ENCODE data around the gene ROR2.
"Not testable (repeated sequence)": the region's sequence is repeated elsewhere in the genome, so short reads cannot be mapped to it uniquely, and the experiment has no call there.

Gene ROR2

GRCh38 chr9:91678807-91679580 lies 271.0 kb downstream of the ROR2 start:
- no peak for DNase-seq (ENCODE audit: low read depth in 2 of 2)

GRCh38 chr9:91677822-91678436 lies 272.1 kb downstream of the ROR2 start:
- DNase-seq (ENCODE audit: low read depth in 2 of 2): no peak

- DNase-seq (ENCODE audit: low read depth in 2 of 2): no peak
Measured at GRCh38 chr9:91677331-91677730, 272.7 kb downstream of the ROR2 start.

GRCh38 chr9:91676046-91676445 lies 274.0 kb downstream of the ROR2 start:
- no peak for DNase-seq (ENCODE audit: low read depth in 2 of 2)

- DNase-seq (ENCODE audit: low read depth in 2 of 2): no peak
Measured at GRCh38 chr9:91664663-91665062, 285.4 kb downstream of the ROR2 start.

GRCh38 chr9:91663858-91664257 lies 286.2 kb downstream of the ROR2 start:
- no peak for DNase-seq (ENCODE audit: low read depth in 2 of 2)

- DNase-seq (ENCODE audit: low read depth in 2 of 2): no peak
Measured at GRCh38 chr9:91661451-91661850, 288.6 kb downstream of the ROR2 start.

GRCh38 chr9:91660521-91660920 lies 289.5 kb downstream of the ROR2 start:
- DNase-seq (ENCODE audit: low read depth in 2 of 2): no peak

GRCh38 chr9:91659529-91660495 lies 290.2 kb downstream of the ROR2 start:
- no peak for DNase-seq (ENCODE audit: low read depth in 2 of 2)

- no peak for DNase-seq (ENCODE audit: low read depth in 2 of 2)
Measured at GRCh38 chr9:91658513-91659105, 291.4 kb downstream of the ROR2 start.

- no peak for DNase-seq (ENCODE audit: low read depth in 2 of 2)
Measured at GRCh38 chr9:91657501-91657900, 292.5 kb downstream of the ROR2 start.

GRCh38 chr9:91655658-91656057 lies 294.4 kb downstream of the ROR2 start:
- DNase-seq (ENCODE audit: low read depth in 2 of 2): no peak

- no peak for DNase-seq (ENCODE audit: low read depth in 2 of 2)
Measured at GRCh38 chr9:91655215-91655614, 294.8 kb downstream of the ROR2 start.

GRCh38 chr9:91654527-91654926 lies 295.5 kb downstream of the ROR2 start:
- no peak for DNase-seq (ENCODE audit: low read depth in 2 of 2)

- no peak for DNase-seq (ENCODE audit: low read depth in 2 of 2)
Measured at GRCh38 chr9:91647371-91647770, 302.7 kb downstream of the ROR2 start.

- DNase-seq (ENCODE audit: low read depth in 2 of 2): no peak
Measured at GRCh38 chr9:91646702-91647101, 303.3 kb downstream of the ROR2 start.

- DNase-seq (ENCODE audit: low read depth in 2 of 2): no peak
Measured at GRCh38 chr9:91644433-91644832, 305.6 kb downstream of the ROR2 start.

GRCh38 chr9:91643481-91644077 lies 306.4 kb downstream of the ROR2 start:
- no peak for DNase-seq (ENCODE audit: low read depth in 2 of 2)

- DNase-seq (ENCODE audit: low read depth in 2 of 2): no peak
Measured at GRCh38 chr9:91642771-91643170, 307.3 kb downstream of the ROR2 start.

- DNase-seq (ENCODE audit: low read depth in 2 of 2): no peak
Measured at GRCh38 chr9:91640428-91640827, 309.6 kb downstream of the ROR2 start.

- no peak for DNase-seq (ENCODE audit: low read depth in 2 of 2)
Measured at GRCh38 chr9:91639054-91639453, 311.0 kb downstream of the ROR2 start.

GRCh38 chr9:91634832-91635231 lies 315.2 kb downstream of the ROR2 start:
- DNase-seq (ENCODE audit: low read depth in 2 of 2): not testable (repeated sequence)
